Measurements from ENCODE around the gene OAF.

- TF ChIP-seq CTCF (IDR thresholded peaks at IDR 0.05) = no peak
- TF ChIP-seq EP300 (IDR thresholded peaks at IDR 0.05) = no peak
Observed at GRCh38 chr11:120201653-120202052, 9.2 kb upstream of the OAF start.
